GM18868 (cell line): Measurements from ENCODE around the gene CRABP2.
A peak's percentile ranks its signal among the peaks of the same experiment; 100 is the strongest.

ENCODE experiments used
- ATAC-seq: cut with Tn5 transposase; IDR thresholded peaks from one replicate; pipeline ENCODE4 v1.9.1; 2021; ENCODE audit warnings: mild to moderate bottlenecking, moderate library complexity; ENCODE audit not compliant: unreplicated experiment

CRABP2 gene

GRCh38 chr1:156705321-156705917 is at the start of gene CRABP2:
Gene CRABP2, minus strand, starts transcription at chr1:156705583. Its CDS starts 137 bp downstream, at chr1:156705446.
- no peak for ATAC-seq

GRCh38 chr1:156754219-156754618 is 48.8 kb upstream of the CRABP2 start:
- no peak for ATAC-seq

GRCh38 chr1:156752843-156753482 is 47.6 kb upstream of the CRABP2 start:
- ATAC-seq = no peak

- peak; percentile 72 for ATAC-seq
Observed at GRCh38 chr1:156751757-156752481, 46.5 kb upstream of the CRABP2 start.

GRCh38 chr1:156751451-156751756 is 46.0 kb upstream of the CRABP2 start, which contains the start of gene HDGF:
Gene HDGF, minus strand, starts transcription at chr1:156751675. Its CDS starts 246 bp downstream, at chr1:156751429.
- no peak for ATAC-seq

GRCh38 chr1:156750711-156751450 is 45.5 kb upstream of the CRABP2 start:
- peak; percentile 9 for ATAC-seq

- ATAC-seq = no peak
Observed at GRCh38 chr1:156750191-156750672, 44.8 kb upstream of the CRABP2 start.

- no peak for ATAC-seq
Observed at GRCh38 chr1:156749419-156750118, 44.2 kb upstream of the CRABP2 start.

- no peak for ATAC-seq
Observed at GRCh38 chr1:156748670-156749418, 43.5 kb upstream of the CRABP2 start.

GRCh38 chr1:156747742-156748669 is 42.6 kb upstream of the CRABP2 start:
- ATAC-seq = no peak

GRCh38 chr1:156746728-156747631 is 41.6 kb upstream of the CRABP2 start:
- ATAC-seq = no peak

GRCh38 chr1:156746406-156746727 is 41.0 kb upstream of the CRABP2 start:
- ATAC-seq = no peak

- ATAC-seq = no peak
Observed at GRCh38 chr1:156745881-156746280, 40.5 kb upstream of the CRABP2 start.

GRCh38 chr1:156744786-156745419 is 39.5 kb upstream of the CRABP2 start:
- no peak for ATAC-seq

GRCh38 chr1:156744344-156744743 is 39.0 kb upstream of the CRABP2 start:
- ATAC-seq = no peak

GRCh38 chr1:156743367-156744302 is 38.3 kb upstream of the CRABP2 start:
- no peak for ATAC-seq
